Activated naive CD4-positive, alpha-beta T cell treated with anti-CD3 and anti-CD28 coated beads, Interleukin-2, amount 10 ng/mL, durations not matched to agents 7 days and 5 days (primary cell): Measurements from ENCODE around the gene NR1D1.

Experiments
- CTCF ChIA-PET: fragments of 350-600 bp; sonication (Branson Sonifier 250); formaldehyde crosslinking; loops from one replicate; lab custom pipeline; 2021; ENCODE audit warnings: antibody characterized with exemption; lab: Charles Lee
- DNase-seq: peaks from one replicate; pipeline ENCODE4 v3.0.0-alpha.2; 2020
- H3K27ac Mint-ChIP-seq: one replicate; pipeline ENCODE4 v1.8.0; 2021; ENCODE audit warnings: mild to moderate bottlenecking, moderate library complexity, mixed read lengths
- H3K27me3 Mint-ChIP-seq: one replicate; pipeline ENCODE4 v1.8.0; 2021; ENCODE audit warnings: mild to moderate bottlenecking, mixed read lengths
- H3K36me3 Mint-ChIP-seq: one replicate; pipeline ENCODE4 v1.8.0; 2021; ENCODE audit warnings: mixed read lengths
- H3K4me1 Mint-ChIP-seq: one replicate; pipeline ENCODE4 v1.8.0; 2021; ENCODE audit warnings: mixed read lengths
- H3K4me3 Mint-ChIP-seq: one replicate; pipeline ENCODE4 v1.8.0; 2021; ENCODE audit warnings: mild to moderate bottlenecking, moderate library complexity, mixed read lengths
- H3K9me3 Mint-ChIP-seq: one replicate; pipeline ENCODE4 v1.8.0; 2021; ENCODE audit warnings: mixed read lengths

The NR1D1 gene

DNA sequence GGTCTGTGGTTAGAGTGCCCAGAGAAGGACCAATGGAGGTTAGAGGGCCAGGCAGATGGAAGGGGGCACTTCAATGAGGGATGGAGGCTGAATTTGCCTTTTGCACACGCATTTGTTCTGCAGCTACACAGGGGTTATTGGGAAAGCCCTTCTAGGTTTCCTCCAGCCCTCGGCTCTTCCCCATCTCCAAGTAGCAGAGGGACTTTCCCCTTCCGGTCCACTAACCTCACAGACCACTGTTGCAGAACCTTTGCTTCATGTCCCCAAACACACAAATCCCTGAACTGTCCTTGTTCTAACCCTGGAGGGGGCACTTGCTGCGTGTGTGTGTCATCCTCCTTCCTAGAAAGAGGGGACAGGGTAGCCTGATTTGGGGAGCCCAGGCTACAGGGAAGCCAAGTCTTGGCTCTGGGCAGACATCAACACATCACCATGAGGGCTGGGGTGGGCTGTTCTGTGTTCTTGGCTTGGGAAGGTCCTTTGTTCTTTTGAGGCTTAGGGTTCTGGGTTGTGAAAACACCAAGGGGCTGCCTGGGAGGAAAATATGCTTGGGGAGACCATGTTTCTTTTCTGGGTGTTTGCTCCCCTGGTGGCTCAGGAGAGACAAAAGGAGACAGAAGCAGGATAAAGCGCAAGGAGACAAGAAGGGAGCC lies 7.3 kb upstream of the NR1D1 start:
- Mint-ChIP-seq H3K36me3 (no peaks in the 10 kb centered on the region), H3K4me1 (peaks cover 97% of the 10 kb centered on the region), H3K9me3 (no peaks in the 10 kb centered on the region), H3K4me3 (peak overlapping the region; percentile 29), H3K27me3 (peaks cover 43% of the 10 kb centered on the region), H3K27ac (peak overlapping the region; percentile 95)
- CTCF ChIA-PET = interaction anchor here (1.4 to 2.3 kb wide), 2 partner anchors 33 to 83 kb away, joined by 4 to 11 read pairs; no protein-coding TSS in a partner anchor
- DNase-seq = no peak

DNA sequence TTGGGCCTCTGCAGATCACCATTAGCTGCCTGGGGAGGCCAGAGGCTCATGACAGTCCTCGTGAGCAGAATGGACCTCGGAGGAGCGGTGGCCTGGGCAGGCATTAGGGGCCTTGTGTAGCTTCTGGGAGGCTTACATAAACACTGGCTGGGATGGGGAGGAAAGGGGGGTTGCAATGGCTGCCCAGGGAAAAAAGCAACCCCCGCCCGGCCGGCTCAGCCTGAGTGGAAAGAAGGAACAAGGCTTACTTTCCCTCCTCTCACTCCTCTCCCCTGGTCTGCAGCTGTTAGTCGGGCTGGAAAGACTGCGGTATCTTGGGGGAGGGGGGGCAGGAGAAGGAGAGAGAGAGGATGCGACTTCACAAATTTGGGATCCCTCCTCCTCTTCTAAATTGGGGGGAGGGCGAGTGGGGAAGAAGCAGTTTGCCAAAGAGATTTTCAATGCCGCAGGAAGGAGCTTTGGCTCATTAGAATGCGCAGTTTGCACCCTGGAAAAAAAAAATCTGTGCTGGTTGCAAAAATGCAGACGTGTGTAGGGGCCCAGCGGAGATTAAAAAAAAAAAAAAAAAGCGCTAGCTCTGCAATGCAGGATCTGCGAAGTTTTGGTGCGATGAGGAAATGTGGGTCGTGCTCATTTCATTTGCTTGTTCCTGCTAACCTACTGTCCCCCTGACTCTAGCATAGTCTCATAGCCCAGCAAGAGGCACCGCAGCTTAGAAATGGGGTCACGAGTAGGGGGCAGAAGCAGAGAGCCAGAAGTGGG lies 6.6 kb upstream of the NR1D1 start:
- no peaks in the 10 kb centered on the region for H3K9me3 Mint-ChIP-seq
- H3K36me3 Mint-ChIP-seq = no peaks in the 10 kb centered on the region
- H3K4me1 Mint-ChIP-seq = peaks cover 92% of the 10 kb centered on the region
- CTCF ChIA-PET = interaction anchor here (0.9 to 2.3 kb wide), 3 partner anchors 32 to 84 kb away, joined by 4 to 11 read pairs (median 6); no protein-coding TSS in a partner anchor
- H3K4me3 Mint-ChIP-seq = no peak overlapping the region
- no peak for DNase-seq
- H3K27me3 Mint-ChIP-seq = peaks cover 46% of the 10 kb centered on the region
- H3K27ac Mint-ChIP-seq = peak overlapping the region; percentile 95

DNA sequence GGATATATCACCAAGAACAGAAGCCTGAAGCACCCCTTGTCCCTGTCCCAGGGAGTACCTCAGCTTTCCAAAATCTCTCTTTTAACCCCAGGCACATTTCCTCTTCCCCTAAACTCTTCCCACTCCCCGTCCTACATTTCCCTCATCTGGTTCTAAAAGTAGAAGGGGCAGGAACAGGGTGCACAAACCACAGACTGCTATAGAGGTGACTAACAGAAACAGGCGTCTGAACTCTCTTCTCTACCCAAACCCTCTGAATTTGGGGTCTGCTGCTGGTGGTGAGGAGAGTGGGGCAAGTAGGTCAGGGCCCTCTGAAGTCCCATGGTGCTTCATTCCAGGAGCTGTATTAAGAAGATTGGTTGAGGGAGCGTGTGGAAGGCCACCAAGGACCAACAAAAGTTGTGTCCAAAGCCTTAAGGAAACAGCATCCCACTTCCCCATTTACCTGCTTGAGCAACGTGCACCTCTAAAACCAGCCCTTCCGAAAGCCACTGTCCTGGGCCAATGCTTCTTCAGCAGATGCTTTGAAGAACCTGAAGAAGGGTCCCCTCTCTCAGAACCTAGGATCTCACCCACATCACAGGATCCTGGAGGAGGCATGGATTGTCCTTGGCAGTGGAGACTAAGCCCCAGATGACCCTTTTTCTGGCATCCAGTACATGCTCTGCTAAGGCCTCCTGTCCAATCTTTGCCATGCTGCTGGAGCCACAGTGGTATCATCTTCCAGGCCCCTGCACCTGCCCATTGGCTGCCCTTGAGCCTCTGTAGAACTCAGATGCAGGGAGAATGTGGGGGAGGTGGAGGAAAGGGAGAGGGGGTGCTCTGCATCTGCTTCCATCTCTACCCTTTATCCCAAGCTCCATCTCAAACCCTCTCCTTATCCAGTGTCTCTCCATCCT lies 5.7 kb upstream of the NR1D1 start:
- peaks cover 52% of the 10 kb centered on the region for H3K27me3 Mint-ChIP-seq
- no peak for DNase-seq
- H3K27ac Mint-ChIP-seq = no peak overlapping the region
- CTCF ChIA-PET = interaction anchor here (0.9 to 2.3 kb wide), 3 partner anchors 31 to 85 kb away, joined by 4 to 11 read pairs (median 6); no protein-coding TSS in a partner anchor
- no peaks in the 10 kb centered on the region for H3K9me3 Mint-ChIP-seq
- H3K4me3 Mint-ChIP-seq = no peak overlapping the region
- H3K36me3 Mint-ChIP-seq = no peaks in the 10 kb centered on the region
- H3K4me1 Mint-ChIP-seq = peaks cover 92% of the 10 kb centered on the region

DNA sequence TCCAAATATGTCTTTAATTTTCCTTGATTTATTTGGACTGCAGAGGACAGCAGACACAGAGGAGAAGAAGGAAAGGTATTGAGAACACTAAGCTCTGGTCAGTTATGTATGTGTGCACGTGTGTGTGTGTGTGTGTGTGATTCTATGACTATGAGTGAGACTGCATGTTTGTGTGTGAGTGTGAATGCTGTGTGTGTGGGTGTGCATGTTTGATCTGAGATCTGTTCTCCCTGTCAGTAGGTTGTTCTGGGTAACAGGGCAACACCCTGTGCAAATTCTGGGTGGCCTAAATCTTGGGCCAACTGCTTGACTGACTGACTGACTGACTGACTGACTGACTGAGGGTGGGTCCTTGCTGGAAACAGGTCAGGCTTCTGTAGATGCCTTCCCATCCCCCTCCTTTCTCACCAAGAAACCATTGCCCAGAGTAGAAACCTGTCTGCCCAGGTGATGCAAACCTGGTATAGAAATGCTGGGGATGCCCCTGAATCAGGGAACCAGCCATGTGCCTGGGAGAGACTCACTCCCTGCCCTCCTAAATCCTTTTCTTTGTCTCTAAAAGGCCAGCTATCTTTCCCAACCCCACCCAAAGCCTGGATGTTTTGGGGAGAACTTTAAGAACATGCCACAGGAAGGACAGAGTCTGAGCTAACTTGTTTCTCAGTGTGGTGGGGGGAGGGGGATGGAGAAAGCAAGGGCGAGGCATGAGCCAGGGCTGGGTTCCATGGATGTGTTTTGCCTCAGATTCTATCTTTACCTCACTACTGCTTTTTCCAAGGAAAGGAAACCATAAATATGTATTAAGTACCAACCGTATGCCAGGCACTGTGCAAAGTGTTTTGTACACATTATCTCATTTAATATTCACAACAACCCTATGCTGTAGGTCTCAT lies 4.5 kb upstream of the NR1D1 start:
- Mint-ChIP-seq H3K27me3 (peaks cover 59% of the 10 kb centered on the region), H3K27ac (no peak overlapping the region)

DNA sequence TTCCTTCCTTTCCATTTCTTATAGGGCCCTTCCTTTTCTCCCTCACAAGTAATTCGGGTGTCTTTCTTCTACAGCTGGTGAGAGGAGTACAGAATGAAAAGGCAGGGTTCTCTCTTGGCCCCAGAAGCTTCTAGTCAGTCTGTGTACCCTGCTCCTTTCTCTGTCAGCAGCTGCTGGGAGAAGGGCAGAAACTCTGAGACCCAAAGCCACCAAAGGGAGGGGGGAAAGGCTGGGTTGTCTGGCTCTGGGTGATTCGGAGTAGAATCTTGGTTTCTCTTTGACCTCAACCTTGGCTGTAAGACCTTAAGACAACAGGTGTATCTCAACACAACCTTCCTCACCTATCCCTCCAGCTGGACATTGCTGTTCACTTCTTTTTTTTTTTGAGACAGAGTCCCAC lies 3.3 kb upstream of the NR1D1 start:
- no peak overlapping the region for H3K4me3 Mint-ChIP-seq
- H3K4me1 Mint-ChIP-seq = peaks cover 93% of the 10 kb centered on the region
- no peak overlapping the region for H3K27ac Mint-ChIP-seq
- H3K36me3 Mint-ChIP-seq = no peaks in the 10 kb centered on the region
- CTCF ChIA-PET = interaction anchor here (0.8 to 9.9 kb wide), 4 partner anchors 8 to 187 kb away, joined by 3 to 95 read pairs (median 4); no protein-coding TSS in a partner anchor
- peaks cover 59% of the 10 kb centered on the region for H3K27me3 Mint-ChIP-seq
- DNase-seq = no peak
- no peaks in the 10 kb centered on the region for H3K9me3 Mint-ChIP-seq

More for the DNA sequence above, 4.5 kb upstream of the NR1D1 start:
- CTCF ChIA-PET = interaction anchor here (0.7 to 1.1 kb wide), 2 partner anchors 8 to 19 kb away, joined by 3 to 5 read pairs; no protein-coding TSS in a partner anchor
- DNase-seq = no peak
- Mint-ChIP-seq H3K4me1 (peaks cover 93% of the 10 kb centered on the region), H3K36me3 (no peaks in the 10 kb centered on the region), H3K4me3 (no peak overlapping the region), H3K9me3 (no peaks in the 10 kb centered on the region)

DNA sequence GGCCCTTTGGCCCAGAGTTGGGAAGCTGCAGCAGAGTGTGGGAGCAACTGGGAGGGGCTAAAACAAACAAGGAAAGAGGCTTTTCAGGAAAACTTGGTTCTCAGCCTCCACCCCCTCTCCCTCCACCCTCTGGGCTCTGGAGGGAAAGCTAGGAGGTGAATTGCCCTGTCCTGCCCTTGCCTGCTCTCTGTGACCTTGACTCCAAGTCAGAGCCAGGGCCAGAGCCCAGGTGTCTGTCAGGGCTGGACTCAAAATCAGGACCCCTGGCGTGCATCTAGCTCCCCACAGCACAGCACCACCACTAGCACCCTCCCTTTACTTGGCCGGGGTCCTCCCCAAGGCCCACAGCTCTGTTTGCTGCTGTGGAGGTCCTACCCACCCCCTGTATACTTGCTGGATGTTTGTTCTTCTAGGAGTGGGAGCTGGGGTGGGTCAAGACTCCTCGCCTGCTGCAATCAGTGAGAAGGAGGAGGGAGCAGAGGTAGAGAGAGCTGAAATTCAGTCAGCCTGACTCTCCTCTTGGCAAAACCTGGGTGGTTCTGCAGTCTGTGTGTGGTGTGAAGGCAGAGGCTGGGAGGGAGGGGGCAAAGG lies 2.8 kb upstream of the NR1D1 start:
- H3K4me3 Mint-ChIP-seq = no peak overlapping the region

DNA sequence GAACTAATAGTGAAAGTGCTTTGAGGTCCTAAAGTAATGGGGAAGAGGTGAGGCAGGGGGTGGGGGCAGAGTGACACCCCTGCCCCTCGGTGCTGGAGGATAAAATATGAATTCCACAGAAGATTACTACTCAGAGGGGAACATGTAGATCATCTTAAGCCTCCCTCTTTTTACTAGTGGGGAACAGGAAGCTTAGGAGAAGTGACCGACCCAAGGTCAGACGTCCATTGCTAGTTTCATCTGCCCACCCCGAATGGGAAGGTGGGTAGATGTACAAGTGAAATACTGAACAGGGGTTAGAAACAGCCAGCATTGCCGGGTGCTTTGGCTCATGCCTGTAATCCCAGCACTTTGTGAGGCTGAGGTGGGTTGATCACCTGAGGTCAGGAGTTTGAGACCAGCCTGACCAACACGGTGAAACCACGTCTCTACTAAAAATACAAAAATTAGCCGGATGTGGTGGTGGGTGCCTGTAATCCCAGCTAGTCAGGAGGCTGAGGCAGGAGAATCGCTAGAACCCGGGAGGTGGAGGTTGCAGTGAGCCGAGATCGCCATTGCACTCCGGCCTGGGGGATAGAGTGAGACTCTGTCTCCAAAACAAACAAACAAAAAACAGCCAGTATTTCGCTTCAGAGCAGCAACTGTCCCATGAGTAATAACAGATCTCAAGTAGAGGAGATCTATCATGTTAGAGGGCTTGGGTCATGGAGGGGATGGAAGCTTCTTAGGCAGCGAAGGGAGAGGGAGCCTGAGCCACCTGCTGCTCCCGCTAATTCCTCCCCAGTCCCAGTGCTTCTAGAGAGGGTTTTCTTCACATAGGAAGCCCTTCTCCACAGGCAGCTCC lies 1.2 kb upstream of the NR1D1 start:
- H3K4me3 Mint-ChIP-seq = peak overlapping the region; percentile 81

More for the DNA sequence above, 2.8 kb upstream of the NR1D1 start:
- Mint-ChIP-seq H3K27ac (no peak overlapping the region), H3K9me3 (no peaks in the 10 kb centered on the region), H3K27me3 (peaks cover 57% of the 10 kb centered on the region), H3K4me1 (peaks cover 93% of the 10 kb centered on the region), H3K36me3 (no peaks in the 10 kb centered on the region)
- no peak for DNase-seq
- CTCF ChIA-PET = interaction anchor here (0.7 to 9.9 kb wide), 5 partner anchors 9 to 187 kb away, joined by 3 to 95 read pairs (median 3); no protein-coding TSS in a partner anchor

DNA sequence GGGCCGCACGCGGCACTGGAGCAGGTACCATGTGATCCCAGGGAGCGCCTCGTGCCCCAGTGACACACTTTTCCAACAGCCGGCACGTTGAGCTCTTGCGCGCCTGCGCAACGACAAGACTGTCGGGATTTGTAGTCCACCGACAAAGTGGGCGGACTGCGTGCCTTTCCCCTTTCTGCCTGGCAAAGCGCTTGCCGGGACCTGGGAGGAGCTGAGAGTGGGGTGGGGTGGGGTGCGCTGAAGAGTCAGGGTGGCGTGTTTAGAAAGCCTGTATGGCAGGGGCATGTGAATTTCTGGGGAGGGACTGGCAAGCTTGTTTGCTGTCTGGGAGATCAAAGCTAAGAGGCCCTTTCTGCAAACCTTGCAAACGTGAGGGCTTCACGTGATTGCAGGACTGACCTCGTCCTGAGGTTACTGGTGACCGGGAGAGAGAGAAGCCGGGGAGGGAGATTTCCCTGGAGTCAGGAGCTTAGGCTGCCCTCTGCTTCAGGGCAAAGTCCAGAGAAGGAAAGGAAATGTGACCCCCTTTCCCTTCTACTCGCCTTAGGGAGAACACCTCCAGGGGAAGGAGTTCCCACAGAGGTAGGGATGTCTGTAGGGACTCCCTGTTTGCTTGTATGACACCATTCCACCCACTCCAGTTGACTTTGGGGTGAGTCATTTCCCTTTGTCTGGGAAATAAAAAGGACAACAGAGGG lies 429 bp upstream of the NR1D1 start:
- Mint-ChIP-seq H3K27ac (peak overlapping the region; percentile 65), H3K27me3 (peaks cover 35% of the 10 kb centered on the region), H3K4me3 (peak overlapping the region; percentile 81), H3K4me1 (peaks cover 93% of the 10 kb centered on the region), H3K36me3 (peaks cover 16% of the 10 kb centered on the region), H3K9me3 (no peaks in the 10 kb centered on the region)
- CTCF ChIA-PET = interaction anchor here (0.6 to 9.9 kb wide), 5 partner anchors 11 to 120 kb away, joined by 3 to 95 read pairs (median 4); partner anchors contain the start of gene PSMD3
- peak; percentile 95 for DNase-seq

More for the DNA sequence above, 1.2 kb upstream of the NR1D1 start:
- peak overlapping the region; percentile 73 for H3K27ac Mint-ChIP-seq
- peaks cover 42% of the 10 kb centered on the region for H3K27me3 Mint-ChIP-seq
- peaks cover 10% of the 10 kb centered on the region for H3K36me3 Mint-ChIP-seq
- H3K9me3 Mint-ChIP-seq = no peaks in the 10 kb centered on the region
- CTCF ChIA-PET = interaction anchor here (1.1 to 9.9 kb wide), 3 partner anchors 10 to 83 kb away, joined by 3 to 95 read pairs (median 4); no protein-coding TSS in a partner anchor
- peaks cover 93% of the 10 kb centered on the region for H3K4me1 Mint-ChIP-seq
- DNase-seq = no peak

DNA sequence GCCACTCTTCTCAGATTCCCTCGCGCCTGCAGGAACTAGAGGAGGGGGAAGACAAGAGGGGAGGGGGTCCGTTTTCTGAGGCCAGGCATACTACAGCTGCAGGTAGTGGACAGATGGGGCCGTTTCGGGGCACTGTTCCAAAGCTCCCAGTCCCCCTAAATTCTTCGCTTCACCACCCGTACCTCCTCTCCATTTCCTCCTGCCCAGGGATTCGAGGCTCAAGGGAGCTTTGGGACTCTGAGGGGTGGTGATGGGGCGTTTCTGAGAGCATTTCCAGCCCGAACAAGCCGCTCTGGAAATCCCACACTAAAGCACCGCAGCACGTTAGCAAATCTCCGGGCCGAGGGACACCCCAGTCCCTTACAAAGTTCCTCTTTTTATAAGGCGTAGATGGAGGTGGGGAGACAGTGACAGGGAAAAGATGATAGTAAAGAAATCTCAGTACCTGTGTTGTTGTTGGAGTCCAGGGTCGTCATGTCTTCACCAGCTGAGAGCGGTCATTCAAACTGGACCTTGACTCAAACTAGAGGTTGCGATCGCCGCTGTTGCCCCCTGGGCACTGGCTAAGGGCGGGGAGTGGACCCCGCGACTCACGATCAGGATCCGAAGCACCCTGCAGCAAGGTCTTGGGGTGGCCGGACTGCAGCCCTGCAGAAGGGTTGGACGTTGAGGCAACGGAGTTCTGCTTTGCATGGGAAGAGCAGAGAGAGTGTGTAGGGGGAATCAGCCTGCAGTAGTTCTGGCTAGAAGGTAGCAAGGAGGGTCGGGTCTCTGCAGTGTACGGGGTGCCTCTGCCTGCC lies 570 bp downstream of the NR1D1 start:
- no peaks in the 10 kb centered on the region for H3K9me3 Mint-ChIP-seq
- peaks cover 93% of the 10 kb centered on the region for H3K4me1 Mint-ChIP-seq
- peak overlapping the region; percentile 82 for H3K27ac Mint-ChIP-seq

DNA sequence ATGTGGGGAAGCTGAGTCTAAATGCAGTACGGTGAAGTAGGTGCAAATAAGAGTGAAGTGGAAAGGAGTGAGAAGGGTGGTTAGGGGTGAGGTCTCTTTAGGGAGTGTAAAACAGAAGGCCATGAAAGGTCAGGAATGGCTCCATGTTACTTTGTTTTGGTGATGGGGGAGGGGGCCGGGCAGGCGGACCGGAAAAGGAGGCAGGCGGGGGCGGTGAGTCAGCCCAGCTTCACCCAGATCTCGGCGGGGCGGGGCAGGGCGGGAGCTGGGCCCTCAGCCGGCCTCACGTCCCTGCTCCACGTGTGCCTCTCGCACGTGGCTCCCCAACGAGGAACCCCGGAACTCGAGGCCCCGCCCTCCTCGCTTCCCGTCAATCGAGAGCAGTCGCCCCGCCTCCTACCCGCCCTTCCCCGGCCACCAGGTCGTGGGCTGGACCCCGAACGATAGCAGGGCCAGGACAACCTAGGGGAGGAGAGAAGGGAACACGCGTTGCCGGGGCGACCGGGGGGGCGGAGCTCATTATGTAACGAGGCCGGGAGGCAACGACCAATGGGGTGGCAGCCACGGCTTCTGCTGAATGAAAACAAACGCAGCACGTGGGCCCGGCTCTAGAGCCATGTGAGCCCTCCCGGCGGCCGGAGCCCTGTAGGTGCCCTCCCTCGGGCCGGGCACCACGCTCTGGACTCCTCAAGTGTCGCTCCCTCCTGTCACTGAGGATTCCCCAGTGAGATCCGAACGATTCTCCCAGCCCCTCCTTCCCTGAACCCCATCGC lies 1.4 kb downstream of the NR1D1 start:
- Mint-ChIP-seq H3K9me3 (no peaks in the 10 kb centered on the region), H3K36me3 (peaks cover 29% of the 10 kb centered on the region), H3K27ac (peak overlapping the region; percentile 87), H3K4me3 (peak overlapping the region; percentile 81), H3K4me1 (peaks cover 91% of the 10 kb centered on the region), H3K27me3 (peaks cover 26% of the 10 kb centered on the region)
- CTCF ChIA-PET = interaction anchor here (1.1 to 9.9 kb wide), 4 partner anchors 13 to 73 kb away, joined by 3 to 95 read pairs (median 8); no protein-coding TSS in a partner anchor
- peak; percentile 99 for DNase-seq

More for the DNA sequence above, 570 bp downstream of the NR1D1 start:
- Mint-ChIP-seq H3K27me3 (peaks cover 28% of the 10 kb centered on the region), H3K36me3 (peaks cover 26% of the 10 kb centered on the region), H3K4me3 (peak overlapping the region; percentile 81)
- CTCF ChIA-PET = interaction anchor here (0.6 to 9.9 kb wide), 6 partner anchors 12 to 119 kb away, joined by 3 to 95 read pairs (median 4); partner anchors contain the start of gene PSMD3
- DNase-seq = no peak
